ENCODE measurements around the gene SUCO. TPM values are rescaled to one million over a fixed set of nuclear protein-coding genes. Genes with fewer than 3 reads are reported as not detected.

SUCO gene
- total RNA-seq, 1 donor from 2014 or later = 51.7 TPM

- Mint-ChIP-seq H3K27me3 (ENCODE audit: unreplicated experiment) (no peaks in the 10 kb centered on the region), H3K27ac (ENCODE audit: unreplicated experiment) (no peak overlapping the region), H3K4me3 (ENCODE audit: unreplicated experiment) (no peak overlapping the region), H3K9me3 (ENCODE audit: unreplicated experiment) (peaks cover 4% of the 10 kb centered on the region), H3K4me1 (ENCODE audit: low read depth, unreplicated experiment) (peaks cover 15% of the 10 kb centered on the region), H3K36me3 (ENCODE audit: unreplicated experiment) (no peaks in the 10 kb centered on the region)
- TF ChIP-seq, protein P1, sequence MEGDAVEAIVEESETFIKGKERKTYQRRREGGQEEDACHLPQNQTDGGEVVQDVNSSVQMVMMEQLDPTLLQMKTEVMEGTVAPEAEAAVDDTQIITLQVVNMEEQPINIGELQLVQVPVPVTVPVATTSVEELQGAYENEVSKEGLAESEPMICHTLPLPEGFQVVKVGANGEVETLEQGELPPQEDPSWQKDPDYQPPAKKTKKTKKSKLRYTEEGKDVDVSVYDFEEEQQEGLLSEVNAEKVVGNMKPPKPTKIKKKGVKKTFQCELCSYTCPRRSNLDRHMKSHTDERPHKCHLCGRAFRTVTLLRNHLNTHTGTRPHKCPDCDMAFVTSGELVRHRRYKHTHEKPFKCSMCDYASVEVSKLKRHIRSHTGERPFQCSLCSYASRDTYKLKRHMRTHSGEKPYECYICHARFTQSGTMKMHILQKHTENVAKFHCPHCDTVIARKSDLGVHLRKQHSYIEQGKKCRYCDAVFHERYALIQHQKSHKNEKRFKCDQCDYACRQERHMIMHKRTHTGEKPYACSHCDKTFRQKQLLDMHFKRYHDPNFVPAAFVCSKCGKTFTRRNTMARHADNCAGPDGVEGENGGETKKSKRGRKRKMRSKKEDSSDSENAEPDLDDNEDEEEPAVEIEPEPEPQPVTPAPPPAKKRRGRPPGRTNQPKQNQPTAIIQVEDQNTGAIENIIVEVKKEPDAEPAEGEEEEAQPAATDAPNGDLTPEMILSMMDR (IDR thresholded peaks at IDR 0.05; ENCODE audit: partially characterized antibody, unreplicated experiment) = no peak
- no peak for DNase-seq
Observed at GRCh38 chr1:172544481-172545104, 11.6 kb downstream of the SUCO start.

DNA sequence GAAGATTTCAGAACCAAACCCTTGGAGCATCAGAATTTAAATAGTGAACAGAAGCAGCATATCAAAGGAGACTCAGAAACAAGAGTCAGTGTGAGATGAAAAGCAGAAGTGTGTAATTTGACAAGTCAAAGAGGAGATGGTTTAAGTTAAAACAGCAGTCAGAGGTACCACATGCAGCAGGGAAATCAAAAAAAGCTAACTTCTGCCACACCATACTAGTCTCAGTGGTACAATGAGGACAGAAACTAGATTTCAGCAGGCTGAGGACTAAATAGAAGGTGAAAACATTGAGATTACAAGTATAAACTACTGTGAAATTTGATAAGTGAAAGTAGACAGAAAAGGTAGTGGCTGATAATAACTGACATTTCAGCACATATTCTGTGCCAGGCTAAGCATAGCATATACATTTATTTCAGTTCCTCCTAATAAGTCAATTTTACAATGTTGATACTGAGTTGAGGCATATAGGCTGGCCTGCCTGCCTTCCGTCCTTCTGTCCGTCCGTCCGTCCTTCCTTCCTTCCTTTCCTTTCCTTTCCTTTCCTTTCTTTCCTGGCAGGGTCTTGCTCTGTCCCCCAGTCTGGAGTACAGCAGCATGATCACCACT is 12.6 kb downstream of the SUCO start:
- TF ChIP-seq, protein P1 (IDR thresholded peaks at IDR 0.05; ENCODE audit: partially characterized antibody, unreplicated experiment) = no peak
- DNase-seq = no peak
- peaks cover 19% of the 10 kb centered on the region for H3K4me1 Mint-ChIP-seq (ENCODE audit: low read depth, unreplicated experiment)
- H3K27ac Mint-ChIP-seq (ENCODE audit: unreplicated experiment) = no peak overlapping the region
- H3K9me3 Mint-ChIP-seq (ENCODE audit: unreplicated experiment) = peaks cover 4% of the 10 kb centered on the region
- H3K27me3 Mint-ChIP-seq (ENCODE audit: unreplicated experiment) = no peaks in the 10 kb centered on the region
- H3K36me3 Mint-ChIP-seq (ENCODE audit: unreplicated experiment) = no peaks in the 10 kb centered on the region
- no peak overlapping the region for H3K4me3 Mint-ChIP-seq (ENCODE audit: unreplicated experiment)

DNA sequence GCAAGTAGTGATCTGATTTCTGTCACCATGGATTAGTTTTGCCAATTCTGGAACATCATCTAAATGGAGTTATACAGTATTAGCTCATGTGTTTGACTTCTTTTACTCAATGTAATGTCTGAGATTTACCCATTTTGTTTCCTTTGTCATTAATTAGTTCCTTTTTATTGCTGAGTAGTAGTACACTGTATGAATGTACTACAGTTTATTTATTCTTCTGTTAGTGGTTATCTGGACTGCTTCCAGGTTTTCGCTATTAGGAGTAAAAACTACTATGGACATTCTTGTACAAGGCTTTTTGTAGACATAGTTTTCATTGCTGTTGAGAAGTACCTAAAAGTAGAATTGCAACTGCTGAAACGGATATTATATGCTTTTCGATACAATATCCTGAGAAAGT is 14.1 kb downstream of the SUCO start:
- Mint-ChIP-seq H3K4me3 (ENCODE audit: unreplicated experiment) (no peak overlapping the region), H3K27ac (ENCODE audit: unreplicated experiment) (no peak overlapping the region), H3K27me3 (ENCODE audit: unreplicated experiment) (no peaks in the 10 kb centered on the region), H3K4me1 (ENCODE audit: low read depth, unreplicated experiment) (peaks cover 17% of the 10 kb centered on the region), H3K36me3 (ENCODE audit: unreplicated experiment) (no peaks in the 10 kb centered on the region), H3K9me3 (ENCODE audit: unreplicated experiment) (peaks cover 2% of the 10 kb centered on the region)
- DNase-seq = no peak
- TF ChIP-seq, protein P1 (IDR thresholded peaks at IDR 0.05; ENCODE audit: partially characterized antibody, unreplicated experiment) = no peak

DNA sequence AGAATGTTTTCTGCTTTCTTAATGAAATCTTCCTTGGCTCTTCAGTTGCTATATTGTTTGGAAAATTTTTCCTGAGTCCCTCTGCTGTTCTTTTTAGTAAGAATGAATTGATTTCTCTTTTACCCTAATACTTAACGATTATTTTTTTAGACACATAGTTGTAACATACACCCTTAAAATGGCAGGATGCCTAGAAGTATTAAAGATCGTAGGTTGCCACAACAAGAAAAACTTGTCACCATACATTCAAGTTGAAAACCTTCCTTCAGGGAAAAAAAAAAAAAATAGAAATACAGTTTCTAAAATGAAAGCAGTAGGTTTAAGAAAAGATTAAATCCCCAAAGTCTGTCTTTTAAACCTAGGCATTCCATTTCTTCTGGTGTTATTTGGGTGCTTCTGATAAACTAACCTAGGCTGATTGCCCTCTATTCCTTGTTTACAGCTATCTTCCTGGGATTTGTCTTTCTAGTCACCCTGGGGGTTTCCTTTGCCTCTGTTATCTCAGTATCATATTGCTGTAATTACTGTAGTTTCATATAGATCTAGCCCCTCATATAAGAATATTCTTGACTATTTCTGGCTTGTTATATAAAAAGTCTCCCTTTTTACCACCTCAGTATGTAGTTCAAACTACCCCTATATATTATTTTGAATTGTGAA is 16.8 kb downstream of the SUCO start:
- H3K27ac Mint-ChIP-seq (ENCODE audit: unreplicated experiment) = no peak overlapping the region
- no peak overlapping the region for H3K4me3 Mint-ChIP-seq (ENCODE audit: unreplicated experiment)
- no peaks in the 10 kb centered on the region for H3K27me3 Mint-ChIP-seq (ENCODE audit: unreplicated experiment)
- no peak for DNase-seq
- peaks cover 14% of the 10 kb centered on the region for H3K4me1 Mint-ChIP-seq (ENCODE audit: low read depth, unreplicated experiment)
- no peaks in the 10 kb centered on the region for H3K9me3 Mint-ChIP-seq (ENCODE audit: unreplicated experiment)
- H3K36me3 Mint-ChIP-seq (ENCODE audit: unreplicated experiment) = no peaks in the 10 kb centered on the region
- TF ChIP-seq, protein P1 (IDR thresholded peaks at IDR 0.05; ENCODE audit: partially characterized antibody, unreplicated experiment) = no peak

DNA sequence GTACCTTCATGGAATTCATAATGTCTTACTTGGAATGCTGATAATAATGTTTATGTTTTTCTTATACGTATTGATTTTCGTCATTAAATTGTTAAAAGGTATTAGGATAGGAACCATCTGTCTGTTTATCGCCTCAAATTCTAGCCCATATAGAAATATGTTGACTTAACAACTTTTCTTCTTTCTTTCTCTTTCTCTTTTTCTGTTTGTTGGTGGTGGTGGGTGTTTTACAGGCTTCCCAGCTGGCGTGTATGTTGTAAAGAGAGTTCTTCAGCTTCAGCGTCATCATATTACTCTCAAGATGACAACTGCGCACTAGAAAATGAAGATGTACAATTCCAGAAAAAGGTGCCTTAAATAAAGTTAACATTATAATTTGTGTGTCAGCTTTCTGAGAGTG is 18.3 kb downstream of the SUCO start:
- Mint-ChIP-seq H3K36me3 (ENCODE audit: unreplicated experiment) (no peaks in the 10 kb centered on the region), H3K4me1 (ENCODE audit: low read depth, unreplicated experiment) (peaks cover 14% of the 10 kb centered on the region), H3K27ac (ENCODE audit: unreplicated experiment) (no peak overlapping the region), H3K4me3 (ENCODE audit: unreplicated experiment) (no peak overlapping the region), H3K27me3 (ENCODE audit: unreplicated experiment) (no peaks in the 10 kb centered on the region), H3K9me3 (ENCODE audit: unreplicated experiment) (no peaks in the 10 kb centered on the region)
- TF ChIP-seq, protein P1 (IDR thresholded peaks at IDR 0.05; ENCODE audit: partially characterized antibody, unreplicated experiment) = no peak
- no peak for DNase-seq
